Suppressor macrophage treated with lipopolysaccharide for 4 hours (primary cell): ENCODE results near the gene ERGIC1.

Experiments used
- DNase-seq: peaks from one replicate; pipeline ENCODE4 v3.0.0-alpha.2; 2020

Gene ERGIC1

GRCh38 chr5:172926008-172926523 is 92.0 kb downstream of the ERGIC1 start:
- DNase-seq, result no peak

DNA sequence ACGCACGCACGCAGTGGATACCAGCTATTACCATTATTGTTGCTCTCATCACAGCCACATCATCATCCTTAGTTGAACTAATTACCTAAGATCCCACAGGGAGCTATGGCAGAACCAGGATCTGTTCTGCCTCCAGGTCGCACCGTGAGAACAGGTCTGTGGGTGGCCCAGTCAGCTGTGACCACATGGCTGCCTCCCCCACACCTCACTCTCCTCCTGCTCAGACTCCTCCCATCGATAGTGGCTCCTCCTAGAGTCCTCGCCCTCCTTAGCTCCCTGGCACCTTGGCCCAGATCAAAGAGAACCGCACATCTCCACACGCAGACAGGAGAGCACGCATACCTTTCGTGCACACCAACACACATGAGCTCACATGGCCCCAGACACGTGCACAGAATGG is 92.7 kb downstream of the ERGIC1 start:
- DNase-seq, result no peak

DNA sequence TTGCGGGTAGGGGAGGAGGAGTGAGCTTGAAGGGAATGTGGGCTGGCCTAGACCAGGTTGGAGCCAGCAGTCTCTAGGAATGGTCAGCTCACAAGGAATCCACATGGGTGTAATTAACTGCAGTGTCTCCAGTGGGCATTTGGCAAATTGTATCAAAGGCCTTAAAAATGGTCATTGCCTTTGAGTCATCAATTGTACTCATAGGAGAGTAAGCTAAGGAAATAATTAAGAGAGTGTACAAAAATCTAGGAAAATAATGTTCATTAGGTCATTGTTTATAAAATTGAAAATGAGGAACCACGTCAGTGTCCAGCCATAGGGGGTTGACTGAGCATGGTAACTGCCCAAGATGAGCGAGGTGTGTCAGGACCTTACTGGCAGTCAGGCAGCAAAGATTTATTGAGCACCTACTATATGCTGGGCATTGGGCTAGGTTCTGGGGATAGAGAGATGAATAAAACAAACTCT is 95.4 kb downstream of the ERGIC1 start:
- peak; percentile 29 for DNase-seq

DNA sequence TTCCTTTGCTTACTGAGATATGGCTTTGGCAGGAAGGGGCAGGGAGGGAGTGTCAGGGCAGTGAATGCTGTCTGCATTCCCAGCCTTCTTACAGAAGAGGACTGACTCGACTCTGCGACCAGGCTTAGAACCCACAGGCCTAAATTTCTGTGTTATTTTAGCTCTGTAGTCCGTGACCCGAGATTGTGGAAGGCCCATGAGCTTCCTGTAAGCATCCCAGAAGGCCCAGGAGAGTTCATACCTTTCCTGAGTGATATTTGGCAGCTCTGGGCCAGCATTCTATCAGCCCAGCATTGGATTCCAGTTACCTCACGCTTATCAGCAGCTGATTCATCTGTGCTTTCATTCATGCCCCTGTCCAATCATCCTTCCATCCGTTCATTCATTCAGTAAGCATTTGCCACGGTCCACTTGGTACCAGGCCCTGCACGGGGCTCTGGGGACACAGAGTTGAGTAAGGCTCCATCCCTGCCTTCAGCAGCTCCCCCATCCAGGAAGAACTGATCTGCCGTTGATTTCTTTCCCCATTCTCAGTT is 97.0 kb downstream of the ERGIC1 start:
- DNase-seq, result no peak

DNA sequence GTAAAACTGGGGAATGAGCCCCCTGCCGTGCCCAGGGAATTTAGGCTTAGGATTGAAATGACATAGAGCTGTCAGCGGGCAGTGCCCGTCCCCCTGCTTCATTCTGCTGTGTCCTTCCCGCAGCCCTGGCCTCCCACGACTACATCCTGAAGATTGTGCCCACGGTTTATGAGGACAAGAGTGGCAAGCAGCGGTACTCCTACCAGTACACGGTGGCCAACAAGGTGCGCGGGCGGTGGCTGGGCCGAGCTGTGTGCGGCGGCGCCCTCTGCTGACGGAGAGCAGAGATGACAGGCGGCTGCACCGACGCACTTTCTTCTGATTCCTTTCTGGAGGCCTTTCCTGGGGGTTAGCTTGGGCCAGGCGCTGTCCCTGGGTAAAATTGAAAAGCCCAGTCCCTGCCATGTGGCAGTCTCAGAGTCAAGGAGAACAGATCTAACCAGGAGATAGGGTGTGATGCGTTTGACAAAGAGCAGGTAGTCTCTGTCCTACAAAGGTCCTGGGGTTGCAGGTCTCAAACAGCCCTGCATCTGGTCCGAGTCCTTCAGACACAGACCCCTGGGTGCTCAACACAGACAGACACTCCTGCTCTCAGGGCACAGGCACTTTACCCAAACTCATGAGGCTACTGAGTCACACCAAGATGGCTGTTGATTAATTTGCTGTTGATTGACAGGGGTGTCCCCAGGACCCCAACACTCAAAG is 98.4 kb downstream of the ERGIC1 start:
- peak; percentile 78 for DNase-seq

DNA sequence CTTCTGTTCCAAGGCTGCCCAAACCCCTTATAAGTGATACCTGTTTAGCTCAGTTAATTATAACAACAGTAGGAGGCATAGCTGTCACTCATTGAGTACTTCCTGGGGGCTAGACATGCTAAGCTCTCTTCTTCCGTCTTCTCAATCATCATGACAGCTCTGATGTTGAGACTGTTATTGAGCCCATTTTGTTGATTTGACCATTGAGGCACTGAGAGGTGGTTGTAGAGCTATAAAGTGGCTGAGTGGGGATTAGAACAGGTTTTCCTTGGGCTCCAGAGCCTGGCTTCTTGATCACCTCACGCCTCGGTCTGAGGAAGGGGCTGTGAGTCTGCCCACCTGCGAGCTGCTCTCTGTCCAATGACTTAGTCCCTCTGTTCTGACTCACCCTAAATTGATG is 99.2 kb downstream of the ERGIC1 start:
- no peak for DNase-seq

DNA sequence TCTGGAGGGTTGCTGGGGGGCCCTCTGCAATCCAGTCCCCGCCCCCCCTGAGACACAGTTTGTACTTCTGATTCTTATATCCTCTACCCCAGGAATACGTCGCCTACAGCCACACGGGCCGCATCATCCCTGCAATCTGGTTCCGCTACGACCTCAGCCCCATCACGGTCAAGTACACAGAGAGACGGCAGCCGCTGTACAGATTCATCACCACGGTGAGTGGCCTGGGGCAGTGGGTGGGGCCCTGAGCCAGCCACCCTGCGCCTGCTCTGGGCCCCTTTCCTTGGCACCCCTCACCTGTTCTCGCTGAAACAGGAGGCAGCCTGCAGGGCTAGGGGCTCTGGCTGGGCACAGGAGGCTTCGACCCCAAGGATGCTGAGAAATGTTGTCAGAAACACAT is 101.0 kb downstream of the ERGIC1 start:
- no peak for DNase-seq

DNA sequence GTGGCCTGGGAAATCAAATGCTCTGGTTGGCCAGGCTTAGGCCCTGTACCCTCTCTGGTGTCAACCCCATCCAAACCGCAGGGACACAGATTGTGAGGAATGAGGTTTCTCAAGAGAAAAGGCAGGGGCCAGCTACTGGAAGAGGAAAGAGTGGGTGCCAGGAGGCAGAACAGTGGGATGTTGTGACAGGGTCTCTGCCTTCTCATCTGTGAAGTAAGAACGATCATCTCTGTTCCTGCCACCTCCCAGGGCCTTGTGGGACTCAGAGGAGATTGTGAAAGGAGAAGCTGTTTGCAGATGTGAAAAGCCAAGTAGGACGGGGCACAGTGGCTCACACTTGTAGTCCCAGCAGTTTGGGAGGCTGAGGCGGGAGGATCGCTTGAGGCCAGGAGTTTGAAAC is 102.3 kb downstream of the ERGIC1 start:
- DNase-seq, result no peak

- DNase-seq, result peak; percentile 40
These were observed 105.0 kb downstream of the ERGIC1 start for GRCh38 chr5:172939071-172939470.

- DNase-seq, result no peak
These were observed 105.7 kb downstream of the ERGIC1 start for GRCh38 chr5:172939611-172940267.

- no peak for DNase-seq
These were observed 106.4 kb downstream of the ERGIC1 start for GRCh38 chr5:172940268-172941066.

DNA sequence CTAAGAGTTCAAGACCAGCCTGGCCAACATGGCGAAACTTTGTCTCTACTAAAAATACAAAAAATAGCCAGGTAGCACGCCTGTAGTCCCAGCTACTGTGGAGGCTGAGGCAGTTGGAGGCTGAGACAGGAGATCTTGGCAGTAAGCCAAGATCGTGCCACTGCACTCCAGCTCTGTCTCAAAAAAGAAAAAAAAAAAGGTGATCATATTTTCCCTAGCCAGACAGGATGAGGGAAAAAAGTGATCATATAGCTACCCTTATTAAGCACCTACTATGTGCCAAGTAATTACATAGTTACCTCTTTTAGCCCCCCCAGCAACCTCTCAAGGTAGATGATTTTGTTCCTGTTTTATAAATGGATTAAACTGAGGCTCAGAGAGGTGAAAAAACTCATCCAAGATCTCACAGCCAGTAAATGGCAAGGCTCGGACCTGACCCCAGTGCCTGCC is 107.0 kb downstream of the ERGIC1 start:
- no peak for DNase-seq

DNA sequence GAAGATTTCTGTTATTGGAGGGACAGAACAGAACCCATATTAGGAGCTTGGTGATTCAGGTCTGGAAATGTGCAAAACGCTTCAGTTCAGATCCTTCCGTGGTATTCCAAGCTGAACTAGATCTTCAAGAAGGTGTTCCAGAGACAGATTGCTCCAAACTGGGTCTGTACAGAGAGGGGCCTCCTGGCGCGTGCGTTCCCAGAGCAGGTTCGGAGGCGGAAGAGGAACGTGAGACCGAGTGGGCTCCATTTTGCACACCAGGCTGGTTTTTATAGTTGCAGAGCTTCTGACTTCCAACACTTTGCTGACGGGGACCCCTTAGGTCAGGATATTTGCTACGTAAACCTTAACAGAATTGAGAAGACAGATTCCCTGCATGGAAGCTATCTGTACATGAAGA is 108.5 kb downstream of the ERGIC1 start:
- no peak for DNase-seq

DNA sequence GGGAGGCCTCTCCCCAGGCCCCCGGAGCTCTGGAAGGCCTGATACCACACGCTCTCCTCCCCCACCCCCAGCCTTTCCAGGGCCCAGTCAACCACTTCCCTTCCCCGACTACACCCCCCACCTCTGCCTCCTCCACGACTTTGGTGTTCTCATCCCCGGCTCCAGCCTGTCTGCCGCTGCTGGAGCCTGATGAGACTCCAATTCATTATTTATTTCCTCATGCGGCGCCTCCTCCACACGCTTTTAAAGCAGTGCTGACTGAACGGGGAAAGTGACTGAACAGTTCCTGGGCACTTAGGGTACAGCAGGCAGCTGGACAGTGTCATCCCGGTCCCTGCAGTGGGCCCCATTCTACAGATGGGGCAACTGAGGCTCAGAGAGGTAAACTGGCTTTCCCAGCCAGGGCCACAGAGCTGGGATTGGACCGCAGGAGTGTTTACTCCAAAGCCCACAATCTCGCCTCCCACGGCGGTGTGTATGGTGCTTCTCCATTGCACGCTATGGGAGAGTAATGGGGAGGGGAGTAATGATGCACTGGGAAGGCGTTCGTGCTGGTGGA is 109.3 kb downstream of the ERGIC1 start:
- peak; percentile 40 for DNase-seq

GRCh38 chr5:172943906-172944305 is 109.9 kb downstream of the ERGIC1 start:
- no peak for DNase-seq

GRCh38 chr5:172944741-172945140 is 110.7 kb downstream of the ERGIC1 start:
- no peak for DNase-seq

- DNase-seq, result no peak
These were observed 111.1 kb downstream of the ERGIC1 start for GRCh38 chr5:172945151-172945550.

DNA sequence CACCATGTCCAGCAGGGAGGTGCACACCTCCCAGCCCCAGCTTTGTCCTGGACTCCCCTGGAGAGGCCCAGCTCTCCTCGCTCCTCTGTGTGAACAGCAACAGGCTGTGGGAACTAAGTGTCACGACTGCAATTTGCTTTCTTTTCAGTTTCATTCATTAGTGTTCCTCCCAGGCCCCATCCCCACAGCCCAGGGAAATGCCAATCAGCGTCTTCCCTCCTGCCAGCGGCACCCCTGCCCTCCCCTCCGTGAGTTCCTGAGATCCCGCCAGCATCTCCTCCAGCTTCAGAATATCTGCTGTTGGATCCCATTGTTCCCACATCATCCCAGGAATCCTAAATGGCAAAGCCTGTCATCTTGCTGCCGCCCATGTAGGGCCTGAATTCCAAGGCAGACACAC is 112.1 kb downstream of the ERGIC1 start:
- no peak for DNase-seq

- DNase-seq, result no peak
These were observed 115.4 kb downstream of the ERGIC1 start for GRCh38 chr5:172949426-172949825.

DNA sequence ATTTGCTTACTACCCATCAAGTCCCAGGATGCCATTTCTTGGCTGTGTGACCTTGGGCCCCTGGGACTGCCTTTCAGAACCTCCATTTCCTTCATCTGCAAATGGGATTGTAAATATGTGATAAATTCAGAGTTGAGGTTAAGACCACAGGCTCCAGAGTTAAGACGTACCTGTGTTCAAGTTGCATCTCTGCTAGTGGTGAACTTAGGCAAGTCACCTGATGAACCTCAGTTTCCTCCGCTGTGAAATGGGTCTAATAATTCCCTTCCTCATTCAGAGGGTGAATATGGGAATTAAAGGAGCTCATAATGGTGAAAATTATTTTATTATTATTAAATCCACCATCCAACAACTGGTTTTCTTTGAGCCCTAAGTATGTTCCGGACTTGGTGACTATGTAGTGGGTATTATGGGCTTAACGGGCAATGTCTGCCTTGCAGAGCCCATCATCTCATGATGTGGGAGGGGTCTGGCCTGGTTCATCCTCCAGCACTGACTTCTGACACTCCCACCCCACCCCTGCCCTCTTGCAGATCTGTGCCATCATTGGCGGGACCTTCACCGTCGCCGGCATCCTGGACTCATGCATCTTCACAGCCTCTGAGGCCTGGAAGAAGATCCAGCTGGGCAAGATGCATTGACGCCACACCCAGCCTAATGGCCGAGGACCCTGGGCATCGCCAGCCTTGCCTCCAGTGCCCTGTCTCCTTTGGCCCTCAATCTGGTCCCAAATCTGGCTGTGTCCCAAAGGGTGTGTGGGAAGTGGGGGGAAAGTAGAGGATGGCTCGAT is 116.3 kb downstream of the ERGIC1 start:
- DNase-seq, result no peak

- DNase-seq, result no peak
These were observed 117.5 kb downstream of the ERGIC1 start for GRCh38 chr5:172951371-172952033.
